Measurements from ENCODE around the gene MAN1C1. TPM values are rescaled to one million over a fixed set of nuclear protein-coding genes. Genes with fewer than 3 reads are reported as not detected.
A peak's percentile ranks its signal among the peaks of the same experiment; 100 is the strongest.

Gene MAN1C1
- total and polyA plus RNA-seq, 9 donors = 5.2 to 17.4 (median 12.2) TPM

- no peak overlapping the region for H3K4me3 ChIP-seq (ENCODE audit: low read length)
- H3K27me3 ChIP-seq (ENCODE audit: control insufficient read depth, insufficient read depth, low read length) = no peaks in the 10 kb centered on the region
- no peaks in the 10 kb centered on the region for H3K9me3 ChIP-seq (replicated peaks; ENCODE audit: control insufficient read depth, low read depth, low read length)
- H3K36me3 ChIP-seq (ENCODE audit: control insufficient read depth, insufficient read depth, low read length) = no peaks in the 10 kb centered on the region
- no peak for DNase-seq
- whole genome bisulfite sequencing (ENCODE audit: insufficient coverage) = 93% methylated on average over 2 of the region's 6 CpGs
- peak overlapping the region; percentile 45 for H3K27ac ChIP-seq (ENCODE audit: low read length)
- peaks cover 78% of the 10 kb centered on the region for H3K4me1 ChIP-seq (ENCODE audit: control insufficient read depth, insufficient read depth, low read length)
Observed at GRCh38 chr1:25703671-25704266, 87.2 kb downstream of the MAN1C1 start.

GRCh38 chr1:25704267-25704691, 87.7 kb downstream of the MAN1C1 start:
- WGBS (ENCODE audit: insufficient coverage) = 68% methylated on average over 2 of the region's 7 CpGs
- Histone ChIP-seq H3K4me3 (ENCODE audit: low read length) (no peak overlapping the region), H3K27me3 (ENCODE audit: control insufficient read depth, insufficient read depth, low read length) (no peaks in the 10 kb centered on the region)

GRCh38 chr1:25705699-25706098, 89.1 kb downstream of the MAN1C1 start:
- DNase-seq = no peak
- H3K4me3 ChIP-seq (ENCODE audit: low read length) = no peak overlapping the region
- no peaks in the 10 kb centered on the region for H3K36me3 ChIP-seq (ENCODE audit: control insufficient read depth, insufficient read depth, low read length)
- no peaks in the 10 kb centered on the region for H3K27me3 ChIP-seq (ENCODE audit: control insufficient read depth, insufficient read depth, low read length)
- peaks cover 62% of the 10 kb centered on the region for H3K4me1 ChIP-seq (ENCODE audit: control insufficient read depth, insufficient read depth, low read length)
- no peak overlapping the region for H3K27ac ChIP-seq (ENCODE audit: low read length)
- WGBS (ENCODE audit: insufficient coverage) = 100% methylated on average over 1 of the region's 2 CpGs
- no peaks in the 10 kb centered on the region for H3K9me3 ChIP-seq (replicated peaks; ENCODE audit: control insufficient read depth, low read depth, low read length)

More at GRCh38 chr1:25704267-25704691, 87.7 kb downstream of the MAN1C1 start:
- peak; percentile 74 for DNase-seq
- H3K36me3 ChIP-seq (ENCODE audit: control insufficient read depth, insufficient read depth, low read length) = no peaks in the 10 kb centered on the region
- H3K27ac ChIP-seq (ENCODE audit: low read length) = peak overlapping the region; percentile 45
- no peaks in the 10 kb centered on the region for H3K9me3 ChIP-seq (replicated peaks; ENCODE audit: control insufficient read depth, low read depth, low read length)
- peaks cover 73% of the 10 kb centered on the region for H3K4me1 ChIP-seq (ENCODE audit: control insufficient read depth, insufficient read depth, low read length)

GRCh38 chr1:25706146-25707089, 89.8 kb downstream of the MAN1C1 start:
- peaks cover 55% of the 10 kb centered on the region for H3K4me1 ChIP-seq (ENCODE audit: control insufficient read depth, insufficient read depth, low read length)
- 74% methylated on average over 5 of the region's 8 CpGs for WGBS (ENCODE audit: insufficient coverage)
- no peak overlapping the region for H3K27ac ChIP-seq (ENCODE audit: low read length)
- H3K4me3 ChIP-seq (ENCODE audit: low read length) = no peak overlapping the region
- no peak for DNase-seq
- H3K27me3 ChIP-seq (ENCODE audit: control insufficient read depth, insufficient read depth, low read length) = no peaks in the 10 kb centered on the region
- no peaks in the 10 kb centered on the region for H3K36me3 ChIP-seq (ENCODE audit: control insufficient read depth, insufficient read depth, low read length)
- no peaks in the 10 kb centered on the region for H3K9me3 ChIP-seq (replicated peaks; ENCODE audit: control insufficient read depth, low read depth, low read length)

GRCh38 chr1:25707280-25708016, 90.9 kb downstream of the MAN1C1 start:
- WGBS (ENCODE audit: insufficient coverage) = 27% methylated on average over 3 of the region's 6 CpGs
- H3K4me3 ChIP-seq (ENCODE audit: low read length) = no peak overlapping the region
- peak; percentile 83 for DNase-seq
- H3K4me1 ChIP-seq (ENCODE audit: control insufficient read depth, insufficient read depth, low read length) = peaks cover 51% of the 10 kb centered on the region
- no peaks in the 10 kb centered on the region for H3K27me3 ChIP-seq (ENCODE audit: control insufficient read depth, insufficient read depth, low read length)
- no peaks in the 10 kb centered on the region for H3K36me3 ChIP-seq (ENCODE audit: control insufficient read depth, insufficient read depth, low read length)
- H3K9me3 ChIP-seq (replicated peaks; ENCODE audit: control insufficient read depth, low read depth, low read length) = no peaks in the 10 kb centered on the region
- H3K27ac ChIP-seq (ENCODE audit: low read length) = peak overlapping the region; percentile 83

GRCh38 chr1:25710583-25711347, 94.2 kb downstream of the MAN1C1 start:
- Histone ChIP-seq H3K4me1 (ENCODE audit: control insufficient read depth, insufficient read depth, low read length) (peaks cover 36% of the 10 kb centered on the region), H3K27ac (ENCODE audit: low read length) (no peak overlapping the region), H3K4me3 (ENCODE audit: low read length) (no peak overlapping the region), H3K9me3 (replicated peaks; ENCODE audit: control insufficient read depth, low read depth, low read length) (no peaks in the 10 kb centered on the region), H3K27me3 (ENCODE audit: control insufficient read depth, insufficient read depth, low read length) (no peaks in the 10 kb centered on the region), H3K36me3 (ENCODE audit: control insufficient read depth, insufficient read depth, low read length) (no peaks in the 10 kb centered on the region)
- DNase-seq = no peak
- WGBS (ENCODE audit: insufficient coverage) = 93% methylated on average over 3 of the region's 7 CpGs

- Histone ChIP-seq H3K9me3 (replicated peaks; ENCODE audit: control insufficient read depth, low read depth, low read length) (no peaks in the 10 kb centered on the region), H3K4me1 (ENCODE audit: control insufficient read depth, insufficient read depth, low read length) (peaks cover 29% of the 10 kb centered on the region), H3K27me3 (ENCODE audit: control insufficient read depth, insufficient read depth, low read length) (no peaks in the 10 kb centered on the region), H3K27ac (ENCODE audit: low read length) (no peak overlapping the region), H3K4me3 (ENCODE audit: low read length) (no peak overlapping the region), H3K36me3 (ENCODE audit: control insufficient read depth, insufficient read depth, low read length) (no peaks in the 10 kb centered on the region)
- WGBS (ENCODE audit: insufficient coverage) = 83% methylated on average over 4 of the region's 16 CpGs
- peak; percentile 31 for DNase-seq
Observed at GRCh38 chr1:25711555-25712298, 95.1 kb downstream of the MAN1C1 start.

DNA sequence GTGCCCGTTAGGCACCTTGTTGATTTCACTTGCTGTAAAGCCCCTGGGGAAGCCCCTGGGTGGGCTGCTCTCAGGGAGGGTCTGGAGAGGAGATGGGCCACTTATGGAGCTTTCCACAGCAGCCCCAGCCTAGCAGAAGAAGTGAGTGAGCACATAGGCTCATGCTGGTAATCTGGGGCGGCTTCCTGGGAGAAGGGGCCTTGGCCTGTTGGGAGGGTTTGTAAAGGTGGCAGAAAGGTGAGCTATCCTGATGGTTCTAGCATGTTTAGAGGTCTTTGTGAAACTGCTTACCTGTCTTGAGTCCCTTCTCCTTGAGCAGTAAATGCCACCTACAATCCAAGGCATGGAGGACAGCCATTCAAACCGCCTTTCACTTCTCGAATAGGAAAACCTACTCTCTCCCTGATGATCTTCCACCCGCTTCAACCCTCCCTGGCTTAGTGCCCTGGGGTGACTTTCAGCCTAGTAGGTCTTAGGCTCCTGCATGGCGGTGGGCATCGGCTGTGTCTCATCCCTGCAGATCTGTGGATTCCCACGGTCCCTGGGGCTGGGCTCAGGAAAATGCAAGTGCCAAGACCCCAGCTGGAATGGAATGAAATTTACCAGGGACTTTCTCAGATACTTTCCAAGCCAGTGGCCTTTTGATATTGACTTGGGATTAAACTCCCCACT, 95.8 kb downstream of the MAN1C1 start:
- Histone ChIP-seq H3K9me3 (replicated peaks; ENCODE audit: control insufficient read depth, low read depth, low read length) (no peaks in the 10 kb centered on the region), H3K4me1 (ENCODE audit: control insufficient read depth, insufficient read depth, low read length) (peaks cover 22% of the 10 kb centered on the region), H3K27me3 (ENCODE audit: control insufficient read depth, insufficient read depth, low read length) (no peaks in the 10 kb centered on the region), H3K27ac (ENCODE audit: low read length) (no peak overlapping the region), H3K36me3 (ENCODE audit: control insufficient read depth, insufficient read depth, low read length) (no peaks in the 10 kb centered on the region), H3K4me3 (ENCODE audit: low read length) (no peak overlapping the region)
- 88% methylated on average over 7 of the region's 8 CpGs for WGBS (ENCODE audit: insufficient coverage)
- DNase-seq = no peak

GRCh38 chr1:25713961-25714360, 97.4 kb downstream of the MAN1C1 start:
- DNase-seq = no peak
- 80% methylated on average over 1 of the region's 4 CpGs for WGBS (ENCODE audit: insufficient coverage)

More at GRCh38 chr1:25713961-25714360, 97.4 kb downstream of the MAN1C1 start:
- Histone ChIP-seq H3K36me3 (ENCODE audit: control insufficient read depth, insufficient read depth, low read length) (no peaks in the 10 kb centered on the region), H3K27ac (ENCODE audit: low read length) (no peak overlapping the region), H3K4me1 (ENCODE audit: control insufficient read depth, insufficient read depth, low read length) (peaks cover 10% of the 10 kb centered on the region), H3K27me3 (ENCODE audit: control insufficient read depth, insufficient read depth, low read length) (no peaks in the 10 kb centered on the region), H3K4me3 (ENCODE audit: low read length) (no peak overlapping the region), H3K9me3 (replicated peaks; ENCODE audit: control insufficient read depth, low read depth, low read length) (no peaks in the 10 kb centered on the region)
